GM04503 (cell line): ENCODE results near the gene ARSB.
"Not testable (repeated sequence)": the region's sequence is repeated elsewhere in the genome, so short reads cannot be mapped to it uniquely, and the experiment has no call there.

ENCODE experiments used
- DNase-seq: peaks from one replicate; pipeline ENCODE4 v3.0.0-alpha.2; 2012; ENCODE audit warnings: low read depth

The ARSB gene

GRCh38 chr5:78953092-78953800 is 31.9 kb downstream of the ARSB start:
- DNase-seq = peak; percentile 46

GRCh38 chr5:78930721-78931120 is 54.4 kb downstream of the ARSB start:
- DNase-seq = no peak

GRCh38 chr5:78929833-78930232 is 55.3 kb downstream of the ARSB start:
- no peak for DNase-seq

GRCh38 chr5:78927657-78928282 is 57.3 kb downstream of the ARSB start:
- DNase-seq = no peak

GRCh38 chr5:78926252-78926651 is 58.9 kb downstream of the ARSB start:
- DNase-seq = no peak

- no peak for DNase-seq
Observed at GRCh38 chr5:78925129-78925876, 59.8 kb downstream of the ARSB start.

GRCh38 chr5:78923622-78923970 is 61.5 kb downstream of the ARSB start:
- no peak for DNase-seq

- DNase-seq = no peak
Observed at GRCh38 chr5:78922879-78923621, 62.1 kb downstream of the ARSB start.

- DNase-seq = no peak
Observed at GRCh38 chr5:78920604-78921003, 64.5 kb downstream of the ARSB start.

- DNase-seq = no peak
Observed at GRCh38 chr5:78919796-78920195, 65.3 kb downstream of the ARSB start.

- DNase-seq = no peak
Observed at GRCh38 chr5:78916044-78916443, 69.1 kb downstream of the ARSB start.

GRCh38 chr5:78915170-78915569 is 69.9 kb downstream of the ARSB start:
- no peak for DNase-seq

GRCh38 chr5:78912811-78913210 is 72.3 kb downstream of the ARSB start:
- DNase-seq = no peak

GRCh38 chr5:78912085-78912771 is 72.9 kb downstream of the ARSB start:
- no peak for DNase-seq

GRCh38 chr5:78909224-78909983 is 75.7 kb downstream of the ARSB start:
- DNase-seq = not testable (repeated sequence)

- DNase-seq = peak; percentile 29
Observed at GRCh38 chr5:78908173-78909061, 76.7 kb downstream of the ARSB start.

GRCh38 chr5:78907255-78907891 is 77.7 kb downstream of the ARSB start:
- DNase-seq = peak; percentile 71

GRCh38 chr5:78905084-78905938 is 79.8 kb downstream of the ARSB start:
- DNase-seq = no peak

GRCh38 chr5:78903861-78904260 is 81.2 kb downstream of the ARSB start:
- DNase-seq = no peak
